GM12878 (cell line): ENCODE measurements around the gene RWDD2A. TPM values are rescaled to one million over a fixed set of nuclear protein-coding genes. Genes with fewer than 3 reads are reported as not detected.

Source experiments
- ATAC-seq: fragments of 200-7000 bp; cut with Tn5 transposase; 3 replicates; pipeline ENCODE4 v1.9.1; 2020; ENCODE audit warnings: mild to moderate bottlenecking, moderate library complexity
- BruUV-seq: library from RNA; stranded (reverse); fragments of 400-500 nt; replicated peaks from 2 replicates; lab custom pipeline; 2021; lab: Mats Ljungman, UMichigan
- CTCF ChIA-PET: fragments of 300-600 bp; sonication (Branson Sonifier 250); formaldehyde crosslinking; extraction: SDS; loops from one replicate; lab custom pipeline; 2021; ENCODE audit warnings: inconsistent platforms; lab: Yijun Ruan, JAX
- POLR2A ChIA-PET: fragments of 350-600 bp; formaldehyde crosslinking; extraction: SDS; loops from one replicate; lab custom pipeline; 2021; ENCODE audit warnings: inconsistent platforms; lab: Charles Lee
- RAD21 ChIA-PET: fragments of 300-600 bp; sonication (Branson Sonifier 250); formaldehyde crosslinking; loops from one replicate; lab custom pipeline; 2023; ENCODE audit warnings: antibody characterized with exemption; ENCODE audit not compliant: unreplicated experiment; lab: Charles Lee
- SMC1A ChIA-PET: fragments of 300-600 bp; sonication (Branson Sonifier 250); formaldehyde crosslinking; loops from one replicate; lab custom pipeline; 2023; ENCODE audit not compliant: unreplicated experiment, uncharacterized antibody; lab: Charles Lee
- DNase-seq: peaks from one replicate; pipeline ENCODE4 v3.0.0-alpha.2; 2011; ENCODE audit warnings: low read depth, low spot score
- FAIRE-seq: peaks from 3 replicates; lab custom pipeline; 2011; peaks lifted over from hg19 to GRCh38; lab: Jason Lieb, UNC
- H2AFZ ChIP-seq: 2 replicates; pipeline ENCODE4 v1.6.0; 2011; ENCODE audit warnings: low read depth, low read length, control low read depth; ENCODE audit not compliant: control insufficient read depth
- H3K27ac ChIP-seq: 2 replicates; pipeline ENCODE4 v1.5.1; 2011; ENCODE audit warnings: control low read depth; ENCODE audit not compliant: control insufficient read depth, insufficient read depth
- H3K27me3 ChIP-seq, 2 experiments: replicated peaks in 1 of 2; 2 replicates each; pipeline versions ENCODE4 v1.6.0 to v1.6.1; 2011; ENCODE audit warnings: low read length in 1 of 2; ENCODE audit not compliant: control insufficient read depth in 2 of 2, insufficient read depth in 2 of 2
- H3K36me3 ChIP-seq, 2 experiments: 2 replicates each; pipeline ENCODE4 v1.5.1; 2011; ENCODE audit warnings: low read length in 1 of 2; ENCODE audit not compliant: control insufficient read depth in 2 of 2, insufficient read depth in 2 of 2
- H3K4me1 ChIP-seq: 2 replicates; pipeline ENCODE4 v1.6.1; 2011; ENCODE audit warnings: mild to moderate bottlenecking, low read length, moderate library complexity, mixed read lengths; ENCODE audit not compliant: control insufficient read depth, insufficient read depth
- H3K4me2 ChIP-seq: 2 replicates; pipeline ENCODE4 v1.6.0; 2011; ENCODE audit warnings: control low read depth; ENCODE audit not compliant: control insufficient read depth, insufficient read depth
- H3K4me3 ChIP-seq: fragments of 200-600 bp; sonication (generic); 2 replicates; pipeline ENCODE4 v1.5.1; 2016
- H3K79me2 ChIP-seq: 2 replicates; pipeline ENCODE4 v1.6.0; 2011; ENCODE audit warnings: low read length; ENCODE audit not compliant: control insufficient read depth, insufficient read depth
- H3K9ac ChIP-seq: 2 replicates; pipeline ENCODE4 v1.8.0; 2011; ENCODE audit warnings: low read length, control low read depth, mixed read lengths; ENCODE audit not compliant: control insufficient read depth, insufficient read depth
- H3K9me3 ChIP-seq: replicated peaks from 3 replicates; pipeline ENCODE4 v1.5.1; 2011; ENCODE audit warnings: mild to moderate bottlenecking, low read length; ENCODE audit not compliant: control insufficient read depth, insufficient read depth
- H4K20me1 ChIP-seq: 2 replicates; pipeline ENCODE4 v1.6.0; 2011; ENCODE audit not compliant: control insufficient read depth, insufficient read depth
- CHD1 ChIP-seq: IDR thresholded peaks from 2 replicates; pipeline ENCODE4 v1.6.1; 2012; ENCODE audit warnings: low read depth, low read length, improper control_type of control experiment
- DPF2 ChIP-seq: fragments of 450-650 bp; IDR thresholded peaks from 2 replicates; pipeline ENCODE4 v1.6.1; 2017; ENCODE audit warnings: mild to moderate bottlenecking
- NR2C2 ChIP-seq: IDR thresholded peaks from 2 replicates; pipeline ENCODE4 v1.6.1; 2011; ENCODE audit warnings: borderline replicate concordance, low read depth; ENCODE audit not compliant: control insufficient read depth, insufficient read length
- PAX8 ChIP-seq: fragments of 450-650 bp; IDR thresholded peaks from 2 replicates; pipeline ENCODE4 v1.6.1; 2017; ENCODE audit warnings: mild to moderate bottlenecking, moderate library complexity
- POU2F2 ChIP-seq: IDR thresholded peaks from 3 replicates; pipeline ENCODE4 v1.6.1; 2011; ENCODE audit warnings: low read depth, mild to moderate bottlenecking, low read length, borderline replicate concordance
- RAD51 ChIP-seq: fragments of 450-650 bp; IDR thresholded peaks from 2 replicates; pipeline ENCODE4 v1.6.1; 2016; ENCODE audit warnings: moderate library complexity, mild to moderate bottlenecking, inconsistent platforms
- RUNX3 ChIP-seq: IDR thresholded peaks from 2 replicates; pipeline ENCODE4 v1.6.1; 2012; ENCODE audit warnings: low read length, inconsistent platforms
- WRNIP1 ChIP-seq: IDR thresholded peaks from 2 replicates; pipeline ENCODE4 v1.6.1; 2011; ENCODE audit warnings: low read depth, low read length, improper control_type of control experiment, borderline replicate concordance
- ZNF274 ChIP-seq: IDR thresholded peaks from one replicate; pipeline ENCODE4 v1.8.0; 2011; ENCODE audit not compliant: insufficient read length, insufficient read depth
- WGBS: methylation state at CpG from one replicate; pipeline ENCODE4 v1.1.6; 2016; ENCODE audit warnings: low lambda C conversion rate; ENCODE audit not compliant: insufficient replicate concordance, insufficient coverage; ENCODE audit errors: missing lambda C conversion rate; 5-methylcytosine and 5-hydroxymethylcytosine counted together
- in situ Hi-C: fragments of 300-500 bp; cut with MboI; formaldehyde crosslinking; loops from 9 replicates; pipeline ENCODE4 v1.14.3; 2018; ENCODE audit warnings: mixed read lengths
- intact Hi-C: fragments of 100-400 bp; cut with micrococcal nuclease; formaldehyde crosslinking; loops from one replicate; pipeline ENCODE4 v1.14.2; 2022; ENCODE audit not compliant: unreplicated experiment
- polyA plus RNA-seq, 11 experiments: library from polyadenylated mRNA; depleted of rRNA in 4 of 11; unstranded in 6 of 11; stranded (reverse) in 5 of 11; fragments of >200 nt; fragmentation: Nextera tagmentation in 4 of 11; fragmentation: Illumina TruSeq in 1 of 11; extraction: Ambion mirVana in 4 of 11; extraction: Trizol in 1 of 11; gene quantifications; 1 replicate in 1 of 11; 2 replicates in 10 of 11; pipeline versions ENCODE4 v1.2.1 to v1.2.3, GENCODE V29; 2011 to 2016; ENCODE audit warnings: inconsistent platforms in 2 of 11, missing spikeins in 2 of 11, low read depth in 1 of 11
- total RNA-seq, 4 experiments: library from RNA; depleted of rRNA in 3 of 4; stranded (reverse); fragments of >200 nt in 3 of 4; fragmentation: Illumina TruSeq in 1 of 4; extraction: Trizol in 1 of 4; gene quantifications; 2 replicates each; pipeline versions ENCODE4 v1.2.1 to v1.2.3, GENCODE V29; 2013 to 2021

Gene RWDD2A
- total and polyA plus RNA-seq, 10 of the 15 experiments (the other 5 are each of a cell fraction or from before 2014, with no cell fraction given): 2.3 to 4.6 (median 2.9) TPM

DNA sequence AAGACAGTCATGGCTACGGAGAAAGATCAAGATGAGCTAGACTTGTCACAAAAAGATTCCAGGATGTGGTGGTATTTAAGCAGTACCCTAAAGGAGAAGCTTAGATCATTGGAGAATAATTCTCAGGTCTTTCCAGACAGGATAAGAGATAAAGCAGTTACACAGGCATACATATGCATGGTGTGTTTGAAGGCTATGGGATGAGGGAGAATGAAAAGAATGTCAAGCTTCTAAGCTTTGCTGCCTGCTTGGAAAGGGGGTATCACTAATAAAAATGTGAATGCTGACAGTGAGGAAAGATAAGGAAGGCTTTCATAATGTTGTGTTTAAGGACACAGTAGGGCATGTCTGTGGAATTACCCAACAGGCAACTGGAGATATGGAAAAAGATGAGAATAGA is 28.1 kb downstream of the RWDD2A start:
- BruUV-seq: no TSS peak
- FAIRE-seq (no peak), ATAC-seq (no peak), DNase-seq (no peak)
- Histone ChIP-seq H4K20me1 (no peaks in the 10 kb centered on the region), H3K27me3 (no peaks in the 10 kb centered on the region), H3K9me3 (no peaks in the 10 kb centered on the region), H3K27ac (no peak overlapping the region), H3K4me1 (no peaks in the 10 kb centered on the region), H3K4me3 (no peak overlapping the region), H3K9ac (no peak overlapping the region), H3K79me2 (no peaks in the 10 kb centered on the region), H3K4me2 (no peak overlapping the region), H2AFZ (no peak overlapping the region), H3K36me3 (no peaks in the 10 kb centered on the region; a peak in 1 of 4 replicates)
- intact Hi-C loops (loop anchor here (10.0 kb wide), 1 partner anchor 374 kb away; no protein-coding TSS in a partner anchor), in situ Hi-C loops (loop anchor here (5.0 kb wide), 1 partner anchor 296 kb away; no protein-coding TSS in a partner anchor)
- WGBS: 96% methylated on average over 1 of the region's 1 CpG
- ChIA-PET RAD21 (interaction anchor here (0.6 to 5.4 kb wide), 8 partner anchors 13 to 315 kb away, joined by 3 to 103 read pairs (median 8); partner anchors contain the start of genes DOP1A, PRSS35 and UBE3D), POLR2A (no interaction called here), SMC1A (interaction anchor here (0.9 to 10.5 kb wide), 20 partner anchors 9 to 315 kb away, joined by 3 to 277 read pairs (median 6); partner anchors contain the start of genes DOP1A, ME1, PRSS35 and UBE3D), CTCF (interaction anchor here (0.7 to 19.5 kb wide), 23 partner anchors 11 to 954 kb away, joined by 3 to 635 read pairs (median 5); partner anchors contain the start of genes DOP1A, PRSS35 and UBE3D)
- TF ChIP-seq NR2C2 (no peak), CHD1 (no peak), POU2F2 (no peak), RUNX3 (no peak), WRNIP1 (no peak), ZNF274 (no peak), RAD51 (no peak), DPF2 (no peak), PAX8 (no peak)
